ENCODE measurements around the gene MINDY3.
A peak's percentile ranks its signal among the peaks of the same experiment; 100 is the strongest.
"Not testable (repeated sequence)": the region's sequence is repeated elsewhere in the genome, so short reads cannot be mapped to it uniquely, and the experiment has no call there.

Gene MINDY3

GRCh38 chr10:15802375-15802949 lies 57.8 kb downstream of the MINDY3 start:
- DNase-seq, result no peak

DNA sequence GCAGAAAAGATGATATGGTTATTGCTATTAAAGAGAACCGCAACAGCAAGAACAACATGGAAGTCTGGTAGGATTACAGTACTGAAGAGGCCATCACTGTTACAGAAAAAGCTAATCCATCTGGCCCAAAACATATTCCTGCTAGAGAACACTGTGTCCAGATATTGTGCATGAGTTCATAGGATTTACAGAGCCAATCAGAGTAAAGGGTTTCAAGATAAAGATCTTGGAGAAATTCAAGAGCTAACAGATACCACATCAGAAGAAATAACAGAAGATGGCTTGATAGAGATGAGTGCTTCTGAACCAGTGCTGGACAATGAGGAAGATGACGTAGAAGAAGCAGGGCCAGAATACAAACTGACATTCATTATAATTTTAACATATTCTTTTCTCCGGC lies 58.7 kb downstream of the MINDY3 start:
- no peak for DNase-seq

DNA sequence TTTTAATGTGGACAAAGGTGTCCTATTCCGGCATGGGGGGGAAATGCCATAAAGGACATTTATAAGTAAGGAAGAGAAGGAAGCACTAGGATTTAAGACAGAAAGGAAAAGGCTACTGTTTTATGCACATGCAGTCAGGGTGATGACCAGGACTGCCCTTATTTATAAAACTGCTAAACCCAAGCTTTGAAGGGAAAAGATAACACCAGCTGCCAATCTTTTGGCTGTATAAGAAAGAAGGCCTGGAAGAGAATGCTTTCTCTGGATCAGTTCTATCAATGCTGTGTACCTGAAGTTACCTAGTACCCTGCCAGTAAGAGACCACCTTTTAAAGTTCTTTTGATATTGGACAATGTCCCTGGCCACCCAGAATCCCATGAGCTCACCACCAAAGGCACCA lies 59.2 kb downstream of the MINDY3 start:
- no peak for DNase-seq

DNA sequence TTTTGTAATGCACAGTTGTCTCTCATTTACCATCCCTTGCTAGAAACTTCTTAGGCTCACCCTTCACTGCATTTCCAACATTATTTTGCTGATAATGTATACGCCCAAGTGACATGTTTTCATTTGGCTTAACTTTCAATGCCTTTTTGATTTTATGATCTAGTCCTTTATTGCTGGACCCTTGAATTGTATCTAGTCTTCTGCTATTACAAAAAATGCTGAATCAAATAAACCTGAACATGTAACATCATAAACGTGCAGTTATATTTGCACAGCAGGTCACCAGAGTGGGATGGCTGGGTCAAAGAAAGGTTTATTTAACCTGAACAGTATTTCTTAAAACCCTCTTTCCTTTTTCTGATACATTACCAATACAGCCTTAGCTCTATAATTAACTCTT lies 63.0 kb downstream of the MINDY3 start:
- no peak for DNase-seq

DNA sequence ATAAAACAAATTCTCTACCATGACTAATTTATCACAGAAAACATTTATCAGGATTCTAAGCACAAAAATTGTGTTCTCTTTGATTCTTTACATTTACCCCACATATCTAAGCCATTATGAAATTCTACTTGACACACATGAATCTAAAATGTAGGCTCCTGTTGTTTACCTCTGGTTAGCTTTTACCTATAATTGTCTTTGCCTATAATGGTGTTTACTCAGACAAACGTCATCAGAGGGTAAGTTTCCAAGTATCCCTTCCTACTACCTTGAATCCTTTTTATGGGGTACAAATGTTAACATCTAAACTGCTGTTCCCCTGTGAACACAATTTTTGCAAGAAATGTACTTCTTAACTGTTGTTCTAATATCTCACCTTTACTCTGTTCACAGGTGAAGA lies 63.5 kb downstream of the MINDY3 start:
- no peak for DNase-seq

- no peak for DNase-seq
Observed at GRCh38 chr10:15796098-15796759, 64.1 kb downstream of the MINDY3 start.

DNA sequence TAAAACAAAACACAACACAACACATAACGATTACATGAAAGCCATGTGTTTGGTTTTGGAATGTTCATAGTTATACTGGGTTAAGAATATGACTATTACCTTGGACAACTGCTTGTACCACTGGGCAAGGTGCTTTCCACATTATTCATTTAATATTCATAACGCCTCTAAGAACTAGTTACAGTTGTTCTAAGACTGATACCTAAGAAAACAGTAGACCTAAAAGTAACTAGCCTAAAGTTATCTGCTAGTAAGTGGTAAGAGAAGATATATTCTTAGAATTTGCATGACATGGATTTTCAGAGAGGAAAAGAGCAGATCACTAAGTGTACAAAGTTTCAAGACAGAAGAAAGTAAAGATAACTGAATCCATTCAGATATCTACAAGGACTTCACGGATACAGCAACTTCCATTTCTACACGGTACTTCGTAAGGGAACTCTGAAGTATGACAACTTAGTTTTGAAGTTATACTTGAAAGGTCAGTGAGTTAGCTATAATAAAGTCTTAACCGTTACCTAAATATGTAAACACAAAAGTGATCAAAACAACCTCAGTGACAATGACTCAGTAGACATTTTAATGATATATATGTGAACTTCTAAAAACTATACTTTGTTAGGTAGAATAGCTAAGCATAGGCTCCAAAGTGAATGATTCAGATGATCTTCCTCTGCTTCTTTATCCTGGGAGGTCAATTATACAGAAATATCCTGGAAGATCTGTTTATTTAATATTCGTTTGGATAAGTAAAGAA lies 65.1 kb downstream of the MINDY3 start:
- DNase-seq, result no peak

GRCh38 chr10:15794569-15794968 lies 65.7 kb downstream of the MINDY3 start:
- no peak for DNase-seq

DNA sequence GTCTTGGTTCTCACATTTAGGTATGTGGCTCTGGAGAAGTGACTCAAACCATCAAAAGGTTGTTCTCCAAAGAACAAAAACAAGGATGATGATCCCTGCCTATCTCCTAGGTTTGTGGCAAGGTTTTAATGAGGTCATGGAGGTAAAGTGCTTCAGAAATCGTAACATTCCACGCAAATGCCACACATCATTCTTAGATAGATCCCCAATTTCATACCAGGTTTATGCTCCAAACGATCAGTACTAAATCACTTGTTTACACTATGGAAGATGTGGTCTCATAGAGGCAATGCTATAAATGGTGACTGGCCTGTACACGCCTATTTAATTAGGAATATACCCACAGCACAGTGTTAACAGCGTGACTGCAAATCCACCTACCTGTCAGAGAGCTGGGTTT lies 66.6 kb downstream of the MINDY3 start:
- no peak for DNase-seq

GRCh38 chr10:15792777-15793176 lies 67.5 kb downstream of the MINDY3 start:
- DNase-seq, result no peak

GRCh38 chr10:15791816-15792524 lies 68.3 kb downstream of the MINDY3 start:
- peak; percentile 79 for DNase-seq

- DNase-seq, result no peak
Observed at GRCh38 chr10:15789793-15790525, 70.3 kb downstream of the MINDY3 start.

DNA sequence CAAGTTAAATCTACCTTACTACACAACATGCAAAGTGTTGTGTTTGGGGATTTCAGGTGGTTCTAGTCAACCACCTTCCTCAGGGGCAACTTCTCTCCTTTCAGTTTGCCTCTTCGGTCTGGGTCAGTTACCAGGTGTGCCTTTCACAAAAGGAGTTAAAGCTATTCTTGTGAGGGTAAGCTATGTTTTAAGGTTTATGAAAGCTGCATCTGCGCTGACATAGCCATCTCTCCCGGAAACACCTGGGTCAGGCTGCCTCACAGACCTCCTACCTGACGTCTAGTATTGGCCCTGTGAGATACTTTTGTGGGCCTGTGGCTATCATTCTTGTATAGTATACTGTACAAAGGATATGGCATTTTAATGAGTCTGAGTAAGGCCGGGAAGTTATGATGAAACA lies 72.9 kb downstream of the MINDY3 start:
- DNase-seq, result no peak

DNA sequence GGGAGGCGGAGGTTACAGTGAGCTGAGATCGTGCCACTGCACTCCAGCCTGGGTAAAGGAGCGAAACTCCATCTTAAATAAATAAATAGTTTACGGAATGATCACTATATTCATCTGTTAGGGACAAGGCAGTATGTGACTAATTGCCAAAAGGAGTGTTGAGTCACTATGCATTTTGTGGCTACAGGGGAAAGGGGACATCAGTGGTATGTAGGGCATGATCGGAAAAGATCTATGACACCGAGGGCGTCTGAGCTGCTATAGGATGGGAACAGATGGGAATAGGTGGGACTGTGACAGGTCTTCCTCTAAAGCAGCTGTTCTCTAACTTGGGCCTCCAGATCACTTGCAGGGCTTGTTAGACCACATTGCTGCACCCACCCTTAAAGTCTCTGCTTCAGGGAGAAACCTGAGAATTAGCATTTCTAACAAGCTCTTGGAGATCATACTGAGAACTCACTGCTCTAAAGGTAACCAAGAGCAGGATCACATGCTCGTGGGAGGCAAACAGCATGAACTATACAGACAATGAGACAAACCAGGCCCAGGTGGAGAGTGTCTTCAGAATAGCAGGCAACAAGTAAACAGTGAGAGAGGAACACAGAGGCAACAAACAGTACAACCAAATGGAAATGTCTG lies 75.5 kb downstream of the MINDY3 start:
- DNase-seq, result peak; percentile 88

DNA sequence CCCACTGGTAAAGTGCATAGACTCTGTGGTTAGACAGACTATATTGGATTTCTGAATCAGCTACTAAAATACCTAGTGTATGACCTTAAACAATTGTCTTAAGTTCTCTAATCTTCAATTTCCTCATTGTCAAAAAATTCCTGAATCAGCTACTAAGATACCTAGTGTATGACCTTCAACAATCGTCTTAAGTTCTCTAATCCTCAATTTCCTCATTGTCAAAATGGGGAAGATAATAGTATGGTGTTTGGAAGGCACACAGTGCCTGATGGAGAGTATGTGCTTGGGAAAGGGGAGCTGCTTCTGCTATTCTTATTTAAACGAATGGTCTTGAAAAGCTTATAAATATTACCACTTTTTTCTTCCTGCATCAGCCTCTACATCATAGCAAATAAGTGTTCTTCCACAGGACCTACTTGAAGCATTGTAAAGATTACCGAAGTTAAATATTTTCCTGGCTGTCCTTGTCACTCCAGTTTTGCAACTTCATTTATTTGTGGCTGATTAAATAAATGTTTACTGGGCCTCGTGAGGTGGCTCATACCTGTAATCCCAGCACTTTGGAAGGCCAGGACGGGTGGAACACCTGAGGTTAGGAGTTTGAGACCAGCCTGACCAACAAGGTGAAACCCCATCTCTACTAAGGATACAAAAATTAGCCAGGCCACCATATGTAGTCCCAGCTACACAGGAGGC lies 76.2 kb downstream of the MINDY3 start:
- no peak for DNase-seq

DNA sequence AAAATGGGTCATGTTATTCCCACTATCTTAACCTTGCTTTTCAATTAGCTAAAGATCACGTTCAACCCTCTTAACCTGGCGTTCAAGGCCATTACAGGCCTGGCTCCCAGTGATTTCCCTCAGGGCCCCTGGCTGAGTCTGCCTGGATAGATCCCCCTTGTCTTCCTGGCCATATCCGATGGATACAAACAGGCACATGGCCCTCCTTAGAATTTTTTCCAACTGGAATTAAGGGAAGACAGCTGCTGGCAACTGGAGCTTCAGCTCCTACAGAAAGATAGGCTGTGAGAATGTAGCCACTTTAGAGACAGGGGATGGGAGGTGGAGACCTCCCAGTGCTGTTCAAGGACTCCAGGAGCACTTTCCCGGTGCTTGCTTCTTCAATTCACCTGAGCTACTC lies 77.5 kb downstream of the MINDY3 start:
- DNase-seq, result peak; percentile 60

- no peak for DNase-seq
Observed at GRCh38 chr10:15781381-15781960, 78.8 kb downstream of the MINDY3 start.

GRCh38 chr10:15780353-15781135 lies 79.8 kb downstream of the MINDY3 start:
- DNase-seq, result no peak

DNA sequence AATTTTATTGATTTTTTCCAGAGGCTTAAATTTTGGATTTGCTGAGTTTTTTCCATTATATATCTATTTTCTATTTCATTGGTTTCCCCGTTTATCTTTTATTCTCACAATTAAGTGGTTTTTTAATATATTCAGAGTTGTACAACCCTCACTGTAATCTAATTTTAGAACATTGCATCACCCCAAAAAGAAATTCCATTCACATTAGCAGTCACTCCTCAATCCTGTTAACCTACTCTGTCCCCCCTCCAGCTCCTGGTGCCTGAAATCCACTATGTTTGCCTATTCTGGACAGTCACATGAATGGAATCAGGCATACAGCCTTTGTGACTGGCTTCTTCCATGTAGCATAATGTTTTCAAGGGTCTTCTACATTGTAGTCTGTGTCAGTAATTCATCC lies 84.8 kb downstream of the MINDY3 start:
- DNase-seq, result no peak

DNA sequence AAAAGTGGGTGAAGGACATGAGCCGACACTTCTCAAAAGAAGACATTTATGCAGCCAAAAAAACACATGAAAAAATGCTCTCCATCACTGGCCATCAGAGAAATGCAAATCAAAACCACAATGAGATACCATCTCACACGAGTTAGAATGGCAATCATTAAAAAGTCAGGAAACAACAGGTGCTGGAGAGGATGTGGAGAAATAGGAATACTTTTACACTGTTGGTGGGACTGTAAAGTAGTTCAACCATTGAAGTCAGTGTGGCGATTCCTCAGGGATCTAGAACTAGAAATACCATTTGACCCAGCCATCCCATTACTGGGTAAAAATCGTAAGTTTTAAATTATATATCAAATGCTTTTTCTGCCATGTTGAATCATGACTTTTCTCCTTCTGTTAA lies 85.8 kb downstream of the MINDY3 start:
- DNase-seq, result not testable (repeated sequence)
